H9 (cell line): ENCODE results near the gene HAGHL. TPM values are rescaled to one million over a fixed set of nuclear protein-coding genes. Genes with fewer than 3 reads are reported as not detected.

Source experiments
- DNase-seq: peaks from one replicate; pipeline ENCODE4 v3.0.0-alpha.2; 2017
- H2AFZ ChIP-seq: one replicate; pipeline ENCODE4 v1.6.1; 2013; ENCODE audit warnings: mild to moderate bottlenecking, low read length, control low read depth, moderate library complexity
- H2AK5ac ChIP-seq: 2 replicates; pipeline ENCODE4 v1.6.1; 2013; ENCODE audit warnings: low read length, control low read depth, mixed read lengths; ENCODE audit not compliant: insufficient read length
- H2BK120ac ChIP-seq: one replicate; pipeline ENCODE4 v1.6.1; 2013; ENCODE audit warnings: low read depth, mild to moderate bottlenecking, low read length, control low read depth, inconsistent platforms; ENCODE audit not compliant: poor library complexity, severe bottlenecking
- H2BK12ac ChIP-seq: 2 replicates; pipeline ENCODE4 v1.6.1; 2013; ENCODE audit warnings: low read length, control low read depth, mixed read lengths, low read depth; ENCODE audit not compliant: insufficient read length
- H2BK15ac ChIP-seq: 2 replicates; pipeline ENCODE4 v1.6.1; 2013; ENCODE audit warnings: low read depth, low read length, control low read depth
- H2BK20ac ChIP-seq: one replicate; pipeline ENCODE4 v1.6.1; 2013; ENCODE audit warnings: low read depth, mild to moderate bottlenecking, low read length, control low read depth, inconsistent platforms; ENCODE audit not compliant: poor library complexity, severe bottlenecking
- H2BK5ac ChIP-seq: 2 replicates; pipeline ENCODE4 v1.6.1; 2013; ENCODE audit warnings: low read length, control low read depth, mixed read lengths; ENCODE audit not compliant: insufficient read length
- H3K14ac ChIP-seq: 2 replicates; pipeline ENCODE4 v1.6.1; 2013; ENCODE audit warnings: low read length, control low read depth; ENCODE audit not compliant: insufficient read depth
- H3K18ac ChIP-seq: 2 replicates; pipeline ENCODE4 v1.6.1; 2013; ENCODE audit warnings: low read depth, mild to moderate bottlenecking, mixed read lengths, low read length, control low read depth; ENCODE audit not compliant: insufficient read length
- H3K23ac ChIP-seq: 2 replicates; pipeline ENCODE4 v1.6.1; 2013; ENCODE audit warnings: low read length, control low read depth, mixed read lengths, low read depth; ENCODE audit not compliant: insufficient read length
- H3K23me2 ChIP-seq: 2 replicates; pipeline ENCODE4 v1.6.1; 2013; ENCODE audit warnings: low read depth, mild to moderate bottlenecking, mixed read lengths, low read length, control low read depth; ENCODE audit not compliant: insufficient read length, poor library complexity, severe bottlenecking
- H3K27ac ChIP-seq: 2 replicates; pipeline ENCODE4 v1.5.1; 2013; ENCODE audit warnings: low read length, control low read depth, mixed read lengths, low read depth; ENCODE audit not compliant: insufficient read length
- H3K27me3 ChIP-seq: 2 replicates; pipeline ENCODE4 v1.6.1; 2013; ENCODE audit warnings: low read length, control low read depth, inconsistent platforms; ENCODE audit not compliant: insufficient read depth
- H3K4ac ChIP-seq: 2 replicates; pipeline ENCODE4 v1.6.1; 2013; ENCODE audit warnings: low read depth, mild to moderate bottlenecking, control low read depth, inconsistent platforms, low read length, moderate library complexity
- H3K4me1 ChIP-seq: 2 replicates; pipeline ENCODE4 v1.6.1; 2013; ENCODE audit warnings: low read length, control low read depth, inconsistent platforms; ENCODE audit not compliant: insufficient read depth
- H3K4me2 ChIP-seq: 2 replicates; pipeline ENCODE4 v1.6.1; 2013; ENCODE audit warnings: low read length, control low read depth, mixed read lengths; ENCODE audit not compliant: insufficient read length, insufficient read depth
- H3K56ac ChIP-seq: 2 replicates; pipeline ENCODE4 v1.6.1; 2013; ENCODE audit warnings: low read depth, mild to moderate bottlenecking, mixed read lengths, low read length, control low read depth; ENCODE audit not compliant: insufficient read length
- H3K79me1 ChIP-seq: 2 replicates; pipeline ENCODE4 v1.6.1; 2013; ENCODE audit warnings: low read depth, mild to moderate bottlenecking, moderate library complexity, low read length, control low read depth, inconsistent platforms; ENCODE audit not compliant: insufficient read depth, poor library complexity, severe bottlenecking
- H3K79me2 ChIP-seq: 2 replicates; pipeline ENCODE4 v1.6.1; 2013; ENCODE audit warnings: low read length, control low read depth, inconsistent platforms; ENCODE audit not compliant: insufficient read depth
- H3K9ac ChIP-seq: 2 replicates; pipeline ENCODE4 v1.6.1; 2013; ENCODE audit warnings: low read length, control low read depth, mixed read lengths; ENCODE audit not compliant: insufficient read length; ENCODE audit errors: extremely low read depth
- H3K9me3 ChIP-seq: one replicate; pipeline ENCODE4 v1.6.1; 2013; ENCODE audit warnings: low read depth, low read length, inconsistent platforms; ENCODE audit not compliant: control insufficient read depth
- H3T11ph ChIP-seq: one replicate; pipeline ENCODE4 v1.6.1; 2013; ENCODE audit warnings: mild to moderate bottlenecking, low read length, control low read depth, inconsistent platforms
- H4K20me1 ChIP-seq: one replicate; pipeline ENCODE4 v1.6.1; 2013; ENCODE audit not compliant: control insufficient read depth, insufficient read length, insufficient read depth
- H4K5ac ChIP-seq: 2 replicates; pipeline ENCODE4 v1.6.1; 2013; ENCODE audit warnings: low read depth, mild to moderate bottlenecking, mixed read lengths, low read length, control low read depth; ENCODE audit not compliant: insufficient read length
- H4K8ac ChIP-seq: replicated peaks from 2 replicates; pipeline ENCODE4 v1.6.1; 2013; ENCODE audit warnings: low read length, control low read depth, mixed read lengths, low read depth; ENCODE audit not compliant: insufficient read length
- H4K91ac ChIP-seq: 2 replicates; pipeline ENCODE4 v1.6.1; 2013; ENCODE audit warnings: low read depth, mild to moderate bottlenecking, moderate library complexity, mixed read lengths, low read length, control low read depth; ENCODE audit not compliant: insufficient read length
- H3K27ac Mint-ChIP-seq, 3 experiments: 2 replicates in 2 of 3; 3 replicates in 1 of 3; pipeline ENCODE4 v1.8.0; 2020 to 2021; ENCODE audit warnings: mixed read lengths in 3 of 3, mild to moderate bottlenecking in 1 of 3, moderate library complexity in 1 of 3
- H3K27me3 Mint-ChIP-seq: 2 replicates; pipeline ENCODE4 v1.8.0; 2021; ENCODE audit warnings: low read depth, mild to moderate bottlenecking, moderate library complexity, mixed read lengths
- H3K36me3 Mint-ChIP-seq, 3 experiments: 2 replicates in 2 of 3; 3 replicates in 1 of 3; pipeline ENCODE4 v1.8.0; 2020 to 2021; ENCODE audit warnings: low read depth in 3 of 3, mixed read lengths in 3 of 3; ENCODE audit not compliant: insufficient read depth in 1 of 3
- H3K4me1 Mint-ChIP-seq, 2 experiments: 2 replicates each; pipeline ENCODE4 v1.8.0; 2020; ENCODE audit warnings: mixed read lengths in 2 of 2
- H3K4me3 Mint-ChIP-seq, 2 experiments: 2 replicates in 1 of 2; 3 replicates in 1 of 2; pipeline ENCODE4 v1.8.0; 2020 to 2021; ENCODE audit warnings: mild to moderate bottlenecking in 2 of 2, mixed read lengths in 2 of 2, moderate library complexity in 1 of 2
- H3K9me3 Mint-ChIP-seq, 2 experiments: 2 replicates in 1 of 2; 3 replicates in 1 of 2; pipeline ENCODE4 v1.8.0; 2020; ENCODE audit warnings: mild to moderate bottlenecking in 2 of 2, mixed read lengths in 2 of 2, moderate library complexity in 1 of 2
- WGBS: extraction: QIAGEN DNeasy Blood & Tissue Kit; methylation state at CpG from one replicate; pipeline ENCODE4 v1.1.7; 2013; ENCODE audit warnings: missing lambda C conversion rate, low lambda C conversion rate, mixed read lengths; ENCODE audit not compliant: insufficient read length; ENCODE audit errors: extremely low coverage; 5-methylcytosine and 5-hydroxymethylcytosine counted together
- total RNA-seq: library from RNA; stranded (reverse); gene quantifications from 2 replicates; pipeline ENCODE4 v1.2.1, GENCODE V29; 2021
- TF ChIP-seq, protein P1 (sequence below): fragments of 200-600 bp; sonication (generic); conservative IDR thresholded peaks from 3 replicates; pipeline ENCODE4 v1.8.0; 2021; ENCODE audit warnings: antibody characterized with exemption, mild to moderate bottlenecking

HAGHL gene
- total RNA-seq, 1 experiment from 2014 or later, result 25.2 TPM

DNA sequence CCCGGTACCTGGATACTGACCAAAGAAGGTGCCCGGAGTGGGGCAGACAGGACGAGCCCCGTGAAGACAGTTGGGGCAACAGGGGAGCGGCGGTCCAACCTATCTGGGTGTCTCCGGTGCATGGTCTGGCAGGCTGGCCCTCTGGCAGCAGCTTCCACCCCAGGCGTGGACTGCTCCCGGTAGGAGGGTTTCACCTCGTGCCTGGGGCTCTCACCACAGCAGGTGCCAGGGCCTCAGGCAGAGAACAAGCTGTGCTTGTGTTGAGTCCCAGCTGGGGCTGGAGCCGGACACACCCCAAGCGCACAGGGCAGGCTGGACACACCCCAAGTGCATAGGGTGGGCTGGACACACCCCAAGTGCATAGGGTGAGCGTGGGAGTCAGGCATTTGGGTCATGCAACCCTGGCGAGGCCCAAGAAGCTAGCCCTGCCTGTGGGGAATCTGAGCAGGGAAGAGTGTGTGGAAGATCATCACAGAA, 19.8 kb upstream of the HAGHL start:
- Histone ChIP-seq H3K18ac (no peak overlapping the region), H2BK5ac (no peak overlapping the region), H3K9ac (no peak overlapping the region), H3K4me2 (peak overlapping the region; percentile 49), H4K5ac (no peak overlapping the region), H4K91ac (no peak overlapping the region), H3K4me1 (no peaks in the 10 kb centered on the region), H2AK5ac (no peak overlapping the region), H2AFZ (no peak overlapping the region), H4K8ac (no peak overlapping the region), H2BK120ac (no peak overlapping the region), H3K14ac (no peak overlapping the region), H2BK15ac (no peak overlapping the region), H3K27me3 (peaks cover 39% of the 10 kb centered on the region; the same call in 1 of the 2 replicates), H3K27ac (no peak overlapping the region), H4K20me1 (no peaks in the 10 kb centered on the region), H3T11ph (no peak overlapping the region), H3K9me3 (no peaks in the 10 kb centered on the region), H2BK12ac (no peak overlapping the region), H3K79me2 (no peaks in the 10 kb centered on the region), H3K23me2 (peaks cover 4% of the 10 kb centered on the region), H3K56ac (no peak overlapping the region), H3K23ac (no peak overlapping the region), H2BK20ac (no peak overlapping the region), H3K4ac (no peak overlapping the region), H3K79me1 (no peaks in the 10 kb centered on the region)
- H3K27me3 Mint-ChIP-seq, result peaks cover 83% of the 10 kb centered on the region
- no CpG with 5 or more reads among the region's 14 CpGs for WGBS
- DNase-seq, result no peak
- H3K27ac Mint-ChIP-seq, result no peak overlapping the region
- peaks cover 0 to 3% (median 0%) of the 10 kb centered on the region in 3 experiments; a peak in 2 of 7 replicates for H3K36me3 Mint-ChIP-seq
- H3K4me3 Mint-ChIP-seq, result peak overlapping the region in 1 of 2 experiments; percentile 79; a peak in 3 of 5 replicates
- H3K4me1 Mint-ChIP-seq, result peaks cover 0 to 7% of the 10 kb centered on the region in 2 experiments; a peak in 1 of 4 replicates
- TF ChIP-seq, protein P1, sequence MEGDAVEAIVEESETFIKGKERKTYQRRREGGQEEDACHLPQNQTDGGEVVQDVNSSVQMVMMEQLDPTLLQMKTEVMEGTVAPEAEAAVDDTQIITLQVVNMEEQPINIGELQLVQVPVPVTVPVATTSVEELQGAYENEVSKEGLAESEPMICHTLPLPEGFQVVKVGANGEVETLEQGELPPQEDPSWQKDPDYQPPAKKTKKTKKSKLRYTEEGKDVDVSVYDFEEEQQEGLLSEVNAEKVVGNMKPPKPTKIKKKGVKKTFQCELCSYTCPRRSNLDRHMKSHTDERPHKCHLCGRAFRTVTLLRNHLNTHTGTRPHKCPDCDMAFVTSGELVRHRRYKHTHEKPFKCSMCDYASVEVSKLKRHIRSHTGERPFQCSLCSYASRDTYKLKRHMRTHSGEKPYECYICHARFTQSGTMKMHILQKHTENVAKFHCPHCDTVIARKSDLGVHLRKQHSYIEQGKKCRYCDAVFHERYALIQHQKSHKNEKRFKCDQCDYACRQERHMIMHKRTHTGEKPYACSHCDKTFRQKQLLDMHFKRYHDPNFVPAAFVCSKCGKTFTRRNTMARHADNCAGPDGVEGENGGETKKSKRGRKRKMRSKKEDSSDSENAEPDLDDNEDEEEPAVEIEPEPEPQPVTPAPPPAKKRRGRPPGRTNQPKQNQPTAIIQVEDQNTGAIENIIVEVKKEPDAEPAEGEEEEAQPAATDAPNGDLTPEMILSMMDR, result no peak
- peaks cover 0 to 2% of the 10 kb centered on the region in 2 experiments; a peak in 2 of 5 replicates for H3K9me3 Mint-ChIP-seq
